Activated CD4-positive, alpha-beta T cell treated with anti-CD3 and anti-CD28 coated beads, Interleukin-2, amount 10 ng/mL, durations not matched to agents 7 days and 5 days (primary cell): ENCODE measurements around the gene AP2A1. TPM values are rescaled to one million over a fixed set of nuclear protein-coding genes. Genes with fewer than 3 reads are reported as not detected.
"Not testable (repeated sequence)": the region's sequence is repeated elsewhere in the genome, so short reads cannot be mapped to it uniquely, and the experiment has no call there.

ENCODE experiments used
- CTCF ChIA-PET: fragments of 350-600 bp; sonication (Branson Sonifier 250); formaldehyde crosslinking; loops from one replicate; lab custom pipeline; 2021; ENCODE audit warnings: antibody characterized with exemption; lab: Charles Lee
- POLR2A ChIA-PET: fragments of 350-600 bp; sonication (Branson Sonifier 250); formaldehyde crosslinking; loops from one replicate; lab custom pipeline; 2021; ENCODE audit warnings: antibody characterized with exemption; lab: Charles Lee
- DNase-seq: peaks from one replicate; pipeline ENCODE4 v3.0.0-alpha.2; 2020
- H3K27ac Mint-ChIP-seq: one replicate; pipeline ENCODE4 v1.8.0; 2021; ENCODE audit warnings: mild to moderate bottlenecking, moderate library complexity, mixed read lengths
- H3K27me3 Mint-ChIP-seq: one replicate; pipeline ENCODE4 v1.8.0; 2021; ENCODE audit warnings: mixed read lengths
- H3K36me3 Mint-ChIP-seq: one replicate; pipeline ENCODE4 v1.8.0; 2021; ENCODE audit warnings: low read depth, mixed read lengths
- H3K4me1 Mint-ChIP-seq: one replicate; pipeline ENCODE4 v1.8.0; 2021; ENCODE audit warnings: mixed read lengths
- H3K4me3 Mint-ChIP-seq: one replicate; pipeline ENCODE4 v1.8.0; 2021; ENCODE audit warnings: mild to moderate bottlenecking, moderate library complexity, mixed read lengths
- H3K9me3 Mint-ChIP-seq: one replicate; pipeline ENCODE4 v1.8.0; 2021; ENCODE audit warnings: mixed read lengths
- total RNA-seq, 2 experiments: library from RNA; stranded (reverse); gene quantifications; one replicate each; pipeline ENCODE4 v1.2.3, GENCODE V29; 2021

Gene AP2A1
- total RNA-seq, result 10 to 100 TPM; 77.2 to 87.9 TPM

DNA sequence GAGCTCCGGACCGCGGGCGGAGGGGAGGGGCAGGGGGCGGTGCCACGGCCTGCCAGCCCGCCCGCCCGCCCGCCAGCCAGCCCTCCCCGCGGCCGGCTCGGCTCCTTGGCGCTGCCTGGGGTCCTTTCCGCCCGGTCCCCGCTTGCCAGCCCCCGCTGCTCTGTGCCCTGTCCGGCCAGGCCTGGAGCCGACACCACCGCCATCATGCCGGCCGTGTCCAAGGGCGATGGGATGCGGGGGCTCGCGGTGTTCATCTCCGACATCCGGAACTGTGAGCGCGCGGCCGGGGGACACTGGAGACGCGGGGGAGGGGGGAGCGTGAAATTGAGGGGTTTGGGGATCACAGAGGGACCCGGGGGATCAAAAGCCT is at the start of gene AP2A1:
Gene AP2A1 (plus strand): TSS at position 72 of the 370 bp plus-strand sequence. CDS start 133 bp downstream, at position 205.
- H3K27me3 Mint-ChIP-seq, result no peaks in the 10 kb centered on the region

DNA sequence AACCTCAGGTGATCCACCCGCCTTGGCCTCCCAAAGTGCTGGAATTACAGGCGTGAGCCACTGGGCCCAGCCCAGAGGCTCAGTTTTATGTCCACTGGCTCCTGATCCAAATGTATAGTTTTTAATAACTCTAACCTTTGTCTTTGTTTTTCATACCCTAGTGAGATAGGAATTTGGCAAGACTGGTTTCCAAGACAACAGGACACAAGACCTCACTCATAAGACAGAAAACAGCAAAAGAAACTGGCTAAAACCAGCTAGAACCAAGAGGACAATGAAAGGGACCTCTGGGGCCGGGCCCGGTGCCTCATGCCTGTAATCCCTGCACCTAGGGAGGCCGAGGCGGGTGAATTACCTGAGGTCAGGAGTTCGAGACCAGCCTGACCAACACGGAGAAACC is 48.3 kb upstream of the AP2A1 start:
- Mint-ChIP-seq H3K4me1 (peaks cover 18% of the 10 kb centered on the region), H3K27ac (peak overlapping the region; percentile 66), H3K36me3 (no peaks in the 10 kb centered on the region), H3K27me3 (no peaks in the 10 kb centered on the region), H3K4me3 (peak overlapping the region; percentile 38), H3K9me3 (peaks cover 4% of the 10 kb centered on the region)
- DNase-seq, result no peak
- CTCF ChIA-PET, result interaction anchor here (0.6 to 1.7 kb wide), 5 partner anchors 12 to 391 kb away, joined by 3 to 13 read pairs (median 5); partner anchors contain the start of gene AP2A1
- POLR2A ChIA-PET, result no interaction called here

More for the DNA sequence above, at the start of gene AP2A1:
- ChIA-PET POLR2A (interaction anchor here (0.6 to 0.7 kb wide), 2 partner anchors 21 to 26 kb away, joined by 3 read pairs; no protein-coding TSS in a partner anchor), CTCF (interaction anchor here (0.6 to 1.5 kb wide), 3 partner anchors 42 to 95 kb away, joined by 3 read pairs; no protein-coding TSS in a partner anchor)
- H3K9me3 Mint-ChIP-seq, result no peaks in the 10 kb centered on the region
- H3K36me3 Mint-ChIP-seq, result peaks cover 11% of the 10 kb centered on the region
- H3K27ac Mint-ChIP-seq, result peak within 1 kb of the TSS; percentile 96
- peak within 1 kb of the TSS; percentile 97 for H3K4me3 Mint-ChIP-seq
- peaks cover 45% of the 10 kb centered on the region for H3K4me1 Mint-ChIP-seq
- DNase-seq, result no peak

DNA sequence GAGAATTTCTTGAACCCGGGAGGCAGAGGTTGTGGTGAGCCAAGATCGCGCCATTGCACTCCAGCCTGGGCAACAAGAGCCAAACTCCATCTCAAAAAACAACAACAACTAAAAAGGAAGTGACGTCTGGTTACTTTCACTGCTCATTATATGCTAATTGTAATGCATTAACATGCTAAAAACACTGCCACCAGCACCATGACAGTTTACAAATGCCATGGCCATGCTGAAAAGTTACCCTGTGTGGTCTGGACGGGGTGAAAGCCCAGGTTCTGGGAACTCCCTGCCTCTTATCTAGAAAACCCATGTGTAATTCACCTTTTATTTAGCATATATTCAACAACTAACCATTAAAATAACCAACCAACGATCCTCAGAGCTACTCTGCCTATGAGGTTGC is 47.8 kb upstream of the AP2A1 start:
- peak overlapping the region; percentile 66 for H3K27ac Mint-ChIP-seq
- no peak overlapping the region for H3K4me3 Mint-ChIP-seq
- DNase-seq, result no peak
- H3K36me3 Mint-ChIP-seq, result no peaks in the 10 kb centered on the region
- H3K9me3 Mint-ChIP-seq, result peaks cover 4% of the 10 kb centered on the region
- no peaks in the 10 kb centered on the region for H3K27me3 Mint-ChIP-seq
- ChIA-PET POLR2A (no interaction called here), CTCF (no interaction called here)
- H3K4me1 Mint-ChIP-seq, result peaks cover 18% of the 10 kb centered on the region

DNA sequence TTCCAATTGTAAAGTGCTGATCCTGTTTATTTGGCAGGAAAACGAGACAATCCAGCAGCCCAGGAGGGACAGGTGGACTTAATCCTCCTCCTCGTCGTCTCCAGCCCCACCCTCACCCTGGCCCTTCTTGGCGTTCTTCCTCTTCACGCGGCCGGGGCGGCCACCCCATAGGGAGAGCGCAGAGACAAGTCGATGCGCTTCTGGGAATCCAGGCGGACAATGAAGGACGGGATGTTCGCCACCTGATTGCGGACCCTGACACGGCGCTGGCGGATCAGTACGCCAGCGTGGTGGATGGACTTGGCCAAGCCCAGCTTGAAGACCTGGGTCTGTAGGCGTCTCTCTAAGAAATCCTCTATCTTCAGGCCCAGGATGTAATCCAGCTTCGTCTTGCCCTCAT is 47.4 kb upstream of the AP2A1 start:
- Mint-ChIP-seq H3K4me1 (peaks cover 18% of the 10 kb centered on the region), H3K27ac (peak overlapping the region; percentile 27)
- not testable (repeated sequence) for H3K4me3 Mint-ChIP-seq, H3K9me3 Mint-ChIP-seq, H3K36me3 Mint-ChIP-seq, H3K27me3 Mint-ChIP-seq, DNase-seq
- ChIA-PET CTCF (interaction anchor here (0.6 kb wide), 1 partner anchor 66 kb away, joined by 3 read pairs; no protein-coding TSS in a partner anchor), POLR2A (interaction anchor here (0.7 kb wide), 1 partner anchor 30 kb away, joined by 12 read pairs; no protein-coding TSS in a partner anchor)

DNA sequence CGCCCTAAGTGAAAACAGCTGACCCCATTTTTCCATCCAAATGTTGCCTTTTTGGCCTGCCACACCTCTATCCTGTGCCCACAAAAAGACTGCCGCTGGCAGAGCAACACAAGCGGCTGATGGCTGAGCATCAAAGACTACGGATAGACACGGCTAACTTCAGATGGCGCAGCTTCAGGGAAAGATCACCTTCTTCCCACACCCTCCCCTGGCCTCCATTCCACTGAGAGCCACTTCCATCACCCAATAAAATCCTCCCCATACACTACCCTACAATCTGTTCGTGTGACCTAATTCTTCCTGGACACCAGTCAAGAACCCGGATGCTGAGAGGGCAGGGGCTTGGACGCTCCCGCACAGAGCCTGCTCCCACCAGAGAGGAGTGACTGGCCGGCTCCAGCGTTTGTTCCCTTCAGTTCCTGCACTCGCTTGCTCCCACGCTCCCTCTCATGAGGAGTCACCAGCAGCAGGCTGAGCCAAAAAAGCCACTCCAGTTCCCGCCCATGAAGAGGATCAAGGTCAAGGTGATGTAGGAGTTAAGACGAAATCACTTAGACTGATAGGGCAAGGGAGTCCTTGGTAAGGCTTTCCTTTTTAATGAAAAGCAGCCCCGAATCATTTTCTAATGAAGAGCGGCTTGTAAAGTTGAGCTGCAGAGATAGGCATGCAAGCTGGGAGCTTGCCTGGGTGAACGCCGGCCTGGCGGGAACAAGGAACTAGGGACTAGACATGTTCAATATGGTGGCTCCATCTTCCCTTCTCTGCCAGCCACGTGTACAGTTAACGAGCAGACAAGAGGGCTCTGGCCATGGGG is 39.4 kb upstream of the AP2A1 start:
- no peaks in the 10 kb centered on the region for H3K27me3 Mint-ChIP-seq
- H3K27ac Mint-ChIP-seq, result no peak overlapping the region
- CTCF ChIA-PET, result interaction anchor here (0.7 to 1.1 kb wide), 3 partner anchors 10 to 121 kb away, joined by 3 to 5 read pairs (median 3); no protein-coding TSS in a partner anchor
- no peak for DNase-seq
- H3K4me3 Mint-ChIP-seq, result no peak overlapping the region
- H3K9me3 Mint-ChIP-seq, result no peaks in the 10 kb centered on the region
- H3K4me1 Mint-ChIP-seq, result peaks cover 3% of the 10 kb centered on the region
- POLR2A ChIA-PET, result no interaction called here
- H3K36me3 Mint-ChIP-seq, result no peaks in the 10 kb centered on the region

DNA sequence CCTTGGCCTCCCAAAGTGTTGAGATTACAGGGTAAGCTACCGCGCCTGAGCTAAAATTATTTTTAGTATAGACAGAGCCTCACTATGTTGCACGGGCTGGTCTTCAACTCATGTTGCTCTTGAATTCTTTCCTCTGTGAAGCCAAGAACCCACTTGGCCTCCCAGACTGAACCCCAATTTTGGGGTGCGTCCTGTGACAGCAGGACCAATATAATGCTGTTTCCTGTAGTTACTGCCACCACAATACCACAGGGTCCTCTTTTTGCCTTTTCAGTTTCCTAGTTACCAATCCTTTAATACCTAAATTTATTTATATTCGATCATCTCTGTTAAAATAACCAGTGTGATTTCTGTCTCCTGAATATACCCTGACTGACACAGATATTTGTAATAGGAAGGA is 36.6 kb upstream of the AP2A1 start:
- ChIA-PET CTCF (interaction anchor here (2.5 kb wide), 1 partner anchor 12 kb away, joined by 13 read pairs; no protein-coding TSS in a partner anchor), POLR2A (no interaction called here)
- no peaks in the 10 kb centered on the region for H3K27me3 Mint-ChIP-seq
- no peak overlapping the region for H3K4me3 Mint-ChIP-seq
- H3K27ac Mint-ChIP-seq, result no peak overlapping the region
- no peak for DNase-seq
- H3K36me3 Mint-ChIP-seq, result no peaks in the 10 kb centered on the region
- H3K9me3 Mint-ChIP-seq, result no peaks in the 10 kb centered on the region
- peaks cover 3% of the 10 kb centered on the region for H3K4me1 Mint-ChIP-seq

DNA sequence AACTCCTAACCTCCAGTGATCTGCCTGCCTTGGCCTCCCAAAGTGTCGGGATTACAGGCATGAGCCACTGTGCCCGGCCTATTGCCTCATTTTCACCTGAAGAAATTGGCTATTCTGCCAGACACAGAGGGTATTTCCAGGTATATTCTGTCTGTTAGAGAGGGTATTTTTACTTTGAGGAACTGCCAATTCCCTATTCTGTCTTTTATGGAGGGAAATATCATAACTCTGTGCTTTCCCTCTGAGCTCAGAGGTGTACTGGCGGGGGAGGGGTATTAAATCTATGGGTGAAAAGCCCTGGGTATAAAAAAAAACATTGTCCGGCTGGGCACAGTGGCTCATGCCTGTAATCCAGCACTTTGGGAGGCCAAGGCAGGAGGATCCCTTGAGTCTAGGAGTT is 28.5 kb upstream of the AP2A1 start:
- H3K27me3 Mint-ChIP-seq, result peaks cover 4% of the 10 kb centered on the region
- H3K27ac Mint-ChIP-seq, result peak overlapping the region; percentile 25
- no peak overlapping the region for H3K4me3 Mint-ChIP-seq
- H3K9me3 Mint-ChIP-seq, result peaks cover 5% of the 10 kb centered on the region
- no peak for DNase-seq
- ChIA-PET POLR2A (no interaction called here), CTCF (interaction anchor here (0.7 kb wide), 1 partner anchor 62 kb away, joined by 3 read pairs; no protein-coding TSS in a partner anchor)
- no peaks in the 10 kb centered on the region for H3K36me3 Mint-ChIP-seq
- H3K4me1 Mint-ChIP-seq, result peaks cover 11% of the 10 kb centered on the region

DNA sequence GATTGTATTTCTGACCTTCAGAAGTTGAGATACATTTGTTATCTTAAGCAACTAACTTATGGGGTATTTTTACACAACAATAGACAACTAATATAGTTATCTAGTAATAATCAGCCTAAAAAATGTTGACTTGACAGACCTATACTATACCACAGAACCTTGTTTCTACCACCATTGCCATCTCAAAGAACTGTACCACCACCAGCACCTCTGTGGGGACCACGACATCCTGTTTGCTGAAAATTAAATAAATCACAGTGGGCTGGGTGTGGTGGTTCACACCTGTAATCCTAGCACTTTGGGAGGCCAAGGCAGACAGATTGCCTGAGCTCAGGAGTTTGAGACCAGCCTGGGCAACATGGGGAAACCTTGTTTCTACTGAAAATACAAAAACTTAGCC is 27.7 kb upstream of the AP2A1 start:
- Mint-ChIP-seq H3K27me3 (peaks cover 4% of the 10 kb centered on the region), H3K4me3 (no peak overlapping the region), H3K27ac (peak overlapping the region; percentile 66), H3K4me1 (peaks cover 11% of the 10 kb centered on the region), H3K9me3 (peaks cover 5% of the 10 kb centered on the region), H3K36me3 (no peaks in the 10 kb centered on the region)
- POLR2A ChIA-PET, result no interaction called here
- DNase-seq, result peak; percentile 16
- CTCF ChIA-PET, result no interaction called here

DNA sequence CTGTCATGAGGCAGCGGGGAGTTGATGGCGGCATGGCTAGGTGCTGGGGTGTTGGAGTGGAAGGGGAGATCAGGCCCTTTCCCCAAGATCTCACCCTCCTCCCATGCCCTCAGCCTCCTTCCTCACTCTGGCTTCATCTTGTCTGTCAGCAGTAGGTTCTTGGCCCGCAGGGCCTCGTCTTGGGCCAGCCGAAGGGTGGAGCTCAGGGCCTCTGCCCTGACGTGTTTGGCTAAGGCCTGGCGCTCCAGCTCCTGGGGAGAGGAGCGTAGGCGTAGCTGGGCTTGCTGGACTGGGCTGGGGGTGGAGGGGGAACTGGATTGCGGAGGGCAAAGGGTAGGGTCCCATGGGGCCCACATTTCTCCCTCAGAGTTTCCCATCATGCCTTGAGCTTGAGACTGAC is 26.9 kb upstream of the AP2A1 start:
- Mint-ChIP-seq H3K27ac (peak overlapping the region; percentile 46), H3K4me1 (peaks cover 11% of the 10 kb centered on the region), H3K27me3 (peaks cover 4% of the 10 kb centered on the region), H3K9me3 (peaks cover 5% of the 10 kb centered on the region), H3K4me3 (no peak overlapping the region), H3K36me3 (no peaks in the 10 kb centered on the region)
- CTCF ChIA-PET, result interaction anchor here (0.5 kb wide), 1 partner anchor 17 kb away, joined by 3 read pairs; no protein-coding TSS in a partner anchor
- no peak for DNase-seq
- POLR2A ChIA-PET, result no interaction called here

DNA sequence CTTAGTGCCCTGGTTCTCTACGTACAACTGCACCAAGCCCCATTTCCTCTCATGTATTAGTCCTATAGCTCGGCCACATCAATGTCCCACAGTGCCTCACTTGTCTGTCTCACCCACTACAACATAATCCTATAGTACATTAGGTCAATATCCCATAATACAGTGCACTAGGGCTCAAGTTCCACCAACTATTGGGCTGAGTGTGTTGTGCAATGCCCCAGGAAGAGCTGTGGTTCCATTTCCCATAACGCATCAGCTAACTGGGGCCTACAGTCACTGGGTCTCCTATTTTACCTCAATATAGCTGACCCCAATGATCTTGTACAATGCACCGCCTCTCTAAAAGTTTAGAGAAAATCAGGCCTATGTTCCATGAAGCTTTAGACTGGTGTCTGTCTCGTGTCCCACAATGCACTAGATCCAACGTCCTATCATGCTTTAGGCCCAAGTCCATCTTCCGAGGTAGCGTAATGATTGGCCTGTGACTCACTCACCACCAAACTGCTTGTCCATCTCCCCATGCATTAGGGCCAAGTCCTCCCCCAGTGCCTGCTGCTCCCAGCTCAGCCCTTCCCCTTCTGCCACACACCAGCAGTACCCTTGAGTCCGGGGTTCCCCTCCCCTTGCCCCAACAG is 25.5 kb upstream of the AP2A1 start:
- Mint-ChIP-seq H3K4me1 (peaks cover 11% of the 10 kb centered on the region), H3K36me3 (no peaks in the 10 kb centered on the region), H3K27me3 (no peaks in the 10 kb centered on the region), H3K9me3 (peaks cover 5% of the 10 kb centered on the region), H3K27ac (peak overlapping the region; percentile 16), H3K4me3 (no peak overlapping the region)
- CTCF ChIA-PET, result no interaction called here
- no peak for DNase-seq
- POLR2A ChIA-PET, result interaction anchor here (0.6 kb wide), 1 partner anchor 1592 kb away, joined by 5 read pairs; no protein-coding TSS in a partner anchor

DNA sequence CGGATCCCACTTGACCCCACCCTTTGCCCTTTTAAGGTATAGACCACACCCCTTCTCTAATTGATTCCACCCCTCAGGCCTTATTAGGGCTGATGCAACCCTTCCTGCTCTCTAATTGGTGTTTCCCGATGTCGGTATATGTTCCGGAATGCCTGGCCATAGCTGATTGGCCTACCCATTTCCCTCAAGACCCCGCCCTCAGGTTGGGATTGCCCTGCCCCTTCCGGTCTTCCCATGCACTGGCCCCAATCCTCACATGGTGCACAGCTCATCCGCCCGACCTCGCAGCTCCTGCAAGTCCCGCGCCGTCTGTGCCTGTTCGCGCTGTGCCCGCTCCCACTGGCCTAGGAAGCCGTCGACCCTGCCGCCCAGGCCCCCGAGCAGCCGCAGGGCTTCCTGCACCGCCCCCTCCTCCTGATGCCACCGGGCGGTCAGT is 21.8 kb upstream of the AP2A1 start:
- H3K36me3 Mint-ChIP-seq, result no peaks in the 10 kb centered on the region
- no peak overlapping the region for H3K4me3 Mint-ChIP-seq
- peaks cover 2% of the 10 kb centered on the region for H3K9me3 Mint-ChIP-seq
- no peak for DNase-seq
- ChIA-PET CTCF (no interaction called here), POLR2A (no interaction called here)
- H3K27ac Mint-ChIP-seq, result no peak overlapping the region
- H3K27me3 Mint-ChIP-seq, result no peaks in the 10 kb centered on the region
- H3K4me1 Mint-ChIP-seq, result peaks cover 2% of the 10 kb centered on the region

DNA sequence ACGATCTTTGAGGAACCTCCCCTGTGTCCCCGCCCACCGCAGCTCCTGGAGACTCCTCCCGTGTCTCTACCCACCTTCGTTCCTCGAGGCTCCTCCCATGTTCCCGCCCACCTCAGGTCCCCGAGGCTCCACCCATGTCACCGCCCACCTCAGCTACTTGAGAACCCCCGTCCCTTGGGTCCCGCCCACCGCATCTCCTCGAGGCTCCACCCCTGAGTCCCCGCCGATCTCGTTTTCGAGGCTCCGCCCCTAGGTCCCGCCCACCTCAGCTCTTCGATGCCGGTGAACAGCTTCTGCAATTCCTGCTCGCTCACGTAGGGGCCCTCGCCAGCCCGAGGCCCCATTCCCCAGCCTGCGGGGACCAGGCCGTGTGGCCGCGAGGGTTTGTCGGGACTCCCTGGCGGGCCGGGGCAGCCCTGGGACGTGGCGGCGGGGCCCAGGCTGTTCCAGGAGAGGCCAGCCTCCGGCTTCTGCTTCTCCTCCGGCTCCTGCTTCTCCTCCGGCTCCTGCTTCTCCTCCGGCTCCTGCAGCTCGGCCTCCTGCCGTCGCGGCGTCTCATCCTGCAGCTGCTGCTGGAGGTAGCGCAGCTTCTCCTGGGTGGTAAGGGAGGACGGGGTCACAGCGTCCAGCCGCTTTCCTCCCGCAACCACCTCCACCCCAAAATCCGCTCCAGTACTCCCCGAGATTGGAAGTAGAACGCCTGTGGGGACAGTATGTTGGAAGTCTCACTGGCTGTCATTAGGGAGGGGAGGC is 20.4 kb upstream of the AP2A1 start:
- Mint-ChIP-seq H3K9me3 (no peaks in the 10 kb centered on the region), H3K27ac (peak overlapping the region; percentile 68), H3K4me3 (no peak overlapping the region), H3K27me3 (no peaks in the 10 kb centered on the region), H3K36me3 (no peaks in the 10 kb centered on the region), H3K4me1 (no peaks in the 10 kb centered on the region)
- POLR2A ChIA-PET, result no interaction called here
- peak; percentile 34 for DNase-seq
- CTCF ChIA-PET, result no interaction called here
